Measurements from ENCODE around the gene RAI1. TPM values are rescaled to one million over a fixed set of nuclear protein-coding genes. Genes with fewer than 3 reads are reported as not detected.

Gene RAI1
- total RNA-seq, 1 experiment from 2014 or later, result 12.7 TPM

DNA sequence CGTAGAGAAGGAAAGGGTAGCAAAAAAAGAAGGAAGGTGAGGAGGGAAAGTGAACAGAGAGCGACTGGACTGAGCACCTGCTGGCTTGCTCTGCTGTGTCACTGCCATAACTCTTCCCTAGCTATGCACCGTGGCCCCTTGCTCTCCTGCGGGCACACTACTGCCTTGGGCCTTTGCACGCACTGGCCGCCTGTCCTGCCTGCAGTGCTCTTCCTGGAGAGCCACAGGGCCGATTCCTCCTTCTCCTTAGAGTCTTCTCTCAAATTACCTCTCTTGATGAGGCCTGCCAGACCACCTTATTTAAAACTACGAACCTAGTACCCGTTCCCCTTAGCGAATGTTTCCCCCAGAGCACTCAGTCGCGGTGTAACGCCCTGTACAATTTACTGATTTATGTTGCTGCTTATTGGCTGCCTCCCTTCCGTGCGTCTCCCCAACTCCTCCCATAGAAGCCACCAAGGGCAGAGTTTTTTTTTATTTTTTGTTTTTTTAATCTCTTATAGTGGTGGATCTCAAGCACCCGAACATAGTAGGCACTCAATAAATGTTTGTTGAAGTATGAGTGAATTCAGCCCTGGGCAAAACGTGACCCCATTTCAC is 70.3 kb downstream of the RAI1 start:
- Histone ChIP-seq H3K9me3 (replicated peaks) (no peaks in the 10 kb centered on the region), H3K4me1 (replicated peaks) (peaks cover 25% of the 10 kb centered on the region), H3K4me3 (peak overlapping the region; percentile 20), H3K27ac (peak overlapping the region; percentile 63), H3K27me3 (replicated peaks) (no peaks in the 10 kb centered on the region), H3K36me3 (peaks cover 23% of the 10 kb centered on the region; the same call in 1 of the 2 replicates)
- DNase-seq (ENCODE audit: low read depth in 1 of 2, low spot score in 2 of 2), result no peak

GRCh38 chr17:17752089-17752820 is 71.0 kb downstream of the RAI1 start:
- Histone ChIP-seq H3K27me3 (replicated peaks) (no peaks in the 10 kb centered on the region), H3K27ac (peak overlapping the region; percentile 63), H3K4me1 (replicated peaks) (peaks cover 25% of the 10 kb centered on the region), H3K4me3 (peak overlapping the region; percentile 27), H3K9me3 (replicated peaks) (no peaks in the 10 kb centered on the region), H3K36me3 (peaks cover 21% of the 10 kb centered on the region; the same call in 1 of the 2 replicates)
- DNase-seq (ENCODE audit: low read depth in 1 of 2, low spot score in 2 of 2), result peak; percentile 90 to 96

- Histone ChIP-seq H3K4me1 (replicated peaks) (peaks cover 25% of the 10 kb centered on the region), H3K27ac (peak overlapping the region; percentile 52), H3K9me3 (replicated peaks) (no peaks in the 10 kb centered on the region), H3K36me3 (peaks cover 20% of the 10 kb centered on the region; the same call in 1 of the 2 replicates), H3K27me3 (replicated peaks) (no peaks in the 10 kb centered on the region), H3K4me3 (peak overlapping the region; percentile 27)
- peak in 1 of 2 experiments; percentile 44 for DNase-seq (ENCODE audit: low read depth in 1 of 2, low spot score in 2 of 2)
Observed at GRCh38 chr17:17752821-17753321, 71.6 kb downstream of the RAI1 start.

GRCh38 chr17:17754719-17755686 is 73.7 kb downstream of the RAI1 start:
- peaks cover 17% of the 10 kb centered on the region; the same call in 1 of the 2 replicates for H3K36me3 ChIP-seq
- no peaks in the 10 kb centered on the region for H3K9me3 ChIP-seq (replicated peaks)
- peaks cover 25% of the 10 kb centered on the region for H3K4me1 ChIP-seq (replicated peaks)
- no peaks in the 10 kb centered on the region for H3K27me3 ChIP-seq (replicated peaks)
- no peak overlapping the region for H3K4me3 ChIP-seq
- no peak overlapping the region for H3K27ac ChIP-seq
- no peak for DNase-seq (ENCODE audit: low read depth in 1 of 2, low spot score in 2 of 2)

DNA sequence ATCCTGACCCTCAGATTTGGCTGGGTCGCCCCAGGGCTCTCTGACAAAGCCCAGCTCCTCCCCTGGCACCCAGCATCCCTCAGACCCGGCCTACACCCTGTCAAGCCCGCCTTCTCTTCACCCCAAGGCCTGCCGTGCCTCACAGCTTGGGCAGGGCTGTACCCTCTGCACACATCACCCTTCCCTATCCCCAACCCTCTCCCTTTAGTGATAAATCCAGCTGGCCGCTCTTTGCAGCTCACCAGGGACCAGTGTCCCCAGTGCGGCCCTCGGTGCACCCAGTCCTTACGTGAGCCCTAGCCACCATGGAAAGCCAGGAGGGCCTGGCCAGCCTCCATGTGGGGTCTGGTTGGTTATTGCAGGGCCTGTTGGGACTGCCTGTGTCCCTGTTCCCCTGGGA is 74.5 kb downstream of the RAI1 start:
- H3K27ac ChIP-seq, result no peak overlapping the region
- H3K9me3 ChIP-seq (replicated peaks), result no peaks in the 10 kb centered on the region
- H3K36me3 ChIP-seq, result peaks cover 15% of the 10 kb centered on the region; the same call in 1 of the 2 replicates
- DNase-seq (ENCODE audit: low read depth in 1 of 2, low spot score in 2 of 2), result no peak
- peaks cover 25% of the 10 kb centered on the region for H3K4me1 ChIP-seq (replicated peaks)
- H3K4me3 ChIP-seq, result no peak overlapping the region
- H3K27me3 ChIP-seq (replicated peaks), result no peaks in the 10 kb centered on the region

- Histone ChIP-seq H3K27me3 (replicated peaks) (no peaks in the 10 kb centered on the region), H3K27ac (no peak overlapping the region), H3K9me3 (replicated peaks) (no peaks in the 10 kb centered on the region), H3K4me1 (replicated peaks) (peaks cover 16% of the 10 kb centered on the region), H3K36me3 (peaks cover 17% of the 10 kb centered on the region; the same call in 1 of the 2 replicates), H3K4me3 (no peak overlapping the region)
- no peak for DNase-seq (ENCODE audit: low read depth in 1 of 2, low spot score in 2 of 2)
Observed at GRCh38 chr17:17757391-17757791, 76.1 kb downstream of the RAI1 start.

- H3K4me3 ChIP-seq, result no peak overlapping the region
- no peak for DNase-seq (ENCODE audit: low read depth in 1 of 2, low spot score in 2 of 2)
- H3K36me3 ChIP-seq, result peaks cover 17% of the 10 kb centered on the region; the same call in 1 of the 2 replicates
- H3K4me1 ChIP-seq (replicated peaks), result peaks cover 8% of the 10 kb centered on the region
- H3K27me3 ChIP-seq (replicated peaks), result no peaks in the 10 kb centered on the region
- no peaks in the 10 kb centered on the region for H3K9me3 ChIP-seq (replicated peaks)
- no peak overlapping the region for H3K27ac ChIP-seq
Observed at GRCh38 chr17:17757956-17758845, 76.9 kb downstream of the RAI1 start.

- Histone ChIP-seq H3K9me3 (replicated peaks) (no peaks in the 10 kb centered on the region), H3K27me3 (replicated peaks) (no peaks in the 10 kb centered on the region), H3K4me3 (no peak overlapping the region), H3K4me1 (replicated peaks) (no peaks in the 10 kb centered on the region), H3K36me3 (peaks cover 17% of the 10 kb centered on the region; the same call in 1 of the 2 replicates), H3K27ac (no peak overlapping the region)
- DNase-seq (ENCODE audit: low read depth in 1 of 2, low spot score in 2 of 2), result no peak
Observed at GRCh38 chr17:17758941-17759563, 77.8 kb downstream of the RAI1 start.

- no peak for DNase-seq (ENCODE audit: low read depth in 1 of 2, low spot score in 2 of 2)
- Histone ChIP-seq H3K27ac (no peak overlapping the region), H3K36me3 (peaks cover 13% of the 10 kb centered on the region), H3K4me1 (replicated peaks) (no peaks in the 10 kb centered on the region; the same call in 1 of the 2 replicates), H3K4me3 (no peak overlapping the region), H3K27me3 (replicated peaks) (no peaks in the 10 kb centered on the region), H3K9me3 (replicated peaks) (no peaks in the 10 kb centered on the region)
Observed at GRCh38 chr17:17760350-17760749, 79.1 kb downstream of the RAI1 start.

- Histone ChIP-seq H3K27ac (no peak overlapping the region), H3K4me3 (no peak overlapping the region)
Observed at GRCh38 chr17:17760872-17761550, 79.8 kb downstream of the RAI1 start.

DNA sequence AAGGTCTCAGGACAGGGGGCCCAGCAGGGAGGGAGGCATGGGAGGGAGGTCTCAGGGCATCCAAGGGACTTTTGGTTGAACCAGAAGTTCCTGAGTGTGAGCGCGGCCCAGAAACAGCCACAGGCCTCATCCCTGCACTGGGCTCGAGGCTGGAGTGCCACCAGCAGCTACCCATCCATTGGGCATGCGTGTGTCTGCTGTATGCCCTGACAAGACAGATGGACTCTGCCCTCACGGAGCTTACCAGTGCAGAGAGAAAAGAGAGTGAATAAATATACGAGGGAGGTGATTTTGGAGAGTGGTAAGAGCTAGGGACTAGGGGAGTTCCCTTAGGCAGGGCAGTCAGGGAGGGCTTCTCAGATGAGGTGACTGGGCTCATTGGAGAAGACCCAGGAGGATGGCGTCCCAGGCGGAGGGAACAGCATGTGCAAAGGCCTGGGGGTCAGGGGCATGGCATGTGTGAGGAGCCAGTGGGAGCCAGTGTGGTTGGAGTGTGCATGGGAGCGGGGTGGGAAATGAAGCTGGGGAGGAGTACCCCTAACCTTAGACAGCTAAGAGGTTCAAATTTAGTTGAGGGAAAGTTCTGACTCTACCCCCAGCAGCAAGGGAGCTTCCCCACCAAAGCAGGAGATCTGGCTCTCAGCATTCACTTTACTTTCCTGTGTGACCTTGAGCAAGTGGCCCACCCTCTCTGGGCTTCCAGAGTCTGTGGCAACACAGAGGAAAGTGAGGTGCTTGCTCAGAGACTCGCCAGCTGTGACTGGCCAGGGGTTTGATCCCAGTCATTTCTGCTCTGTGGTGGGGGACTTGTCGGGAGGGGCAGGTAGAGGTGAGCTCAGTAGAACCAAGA is 80.9 kb downstream of the RAI1 start:
- Histone ChIP-seq H3K36me3 (peaks cover 19% of the 10 kb centered on the region), H3K27me3 (replicated peaks) (no peaks in the 10 kb centered on the region), H3K4me3 (no peak overlapping the region), H3K9me3 (replicated peaks) (no peaks in the 10 kb centered on the region), H3K27ac (no peak overlapping the region), H3K4me1 (replicated peaks) (peaks cover 8% of the 10 kb centered on the region)
- no peak for DNase-seq (ENCODE audit: low read depth in 1 of 2, low spot score in 2 of 2)

More at GRCh38 chr17:17760872-17761550, 79.8 kb downstream of the RAI1 start:
- H3K27me3 ChIP-seq (replicated peaks), result no peaks in the 10 kb centered on the region
- no peaks in the 10 kb centered on the region; the same call in 1 of the 2 replicates for H3K4me1 ChIP-seq (replicated peaks)
- peaks cover 19% of the 10 kb centered on the region for H3K36me3 ChIP-seq
- no peak for DNase-seq (ENCODE audit: low read depth in 1 of 2, low spot score in 2 of 2)
- H3K9me3 ChIP-seq (replicated peaks), result no peaks in the 10 kb centered on the region
